WI38 (cell line): ENCODE results near the gene INTS6L.

Experiments
- H3K4me3 ChIP-seq: 2 replicates; pipeline ENCODE4 v1.5.1; 2011; ENCODE audit warnings: low read depth, mild to moderate bottlenecking, control low read depth, low read length
- CTCF ChIP-seq: IDR thresholded peaks from 2 replicates; pipeline ENCODE4 v1.5.1; 2012; ENCODE audit warnings: low read depth, mild to moderate bottlenecking, control low read depth, low read length

Gene INTS6L

DNA sequence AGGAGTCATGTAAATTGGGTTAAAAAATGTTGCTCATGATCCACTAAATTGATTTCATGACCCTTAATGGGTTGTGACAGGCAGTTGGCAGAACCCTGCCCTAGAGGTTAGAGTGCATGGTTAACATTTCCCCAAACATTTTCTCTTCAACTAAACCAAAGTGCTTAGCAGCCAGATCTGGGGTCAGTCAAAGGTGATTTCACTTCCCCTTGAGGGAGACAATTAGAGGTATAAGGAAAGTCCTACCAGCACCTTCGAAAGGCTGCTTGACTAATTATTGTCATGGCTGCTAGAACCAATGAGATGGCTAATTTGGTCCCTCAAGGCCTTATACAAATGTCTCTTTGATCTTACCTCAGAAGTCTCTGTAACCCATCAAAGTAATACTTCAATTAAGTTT is 30.9 kb upstream of the INTS6L start:
- no peak overlapping the region for H3K4me3 ChIP-seq
- TF ChIP-seq CTCF: no peak

DNA sequence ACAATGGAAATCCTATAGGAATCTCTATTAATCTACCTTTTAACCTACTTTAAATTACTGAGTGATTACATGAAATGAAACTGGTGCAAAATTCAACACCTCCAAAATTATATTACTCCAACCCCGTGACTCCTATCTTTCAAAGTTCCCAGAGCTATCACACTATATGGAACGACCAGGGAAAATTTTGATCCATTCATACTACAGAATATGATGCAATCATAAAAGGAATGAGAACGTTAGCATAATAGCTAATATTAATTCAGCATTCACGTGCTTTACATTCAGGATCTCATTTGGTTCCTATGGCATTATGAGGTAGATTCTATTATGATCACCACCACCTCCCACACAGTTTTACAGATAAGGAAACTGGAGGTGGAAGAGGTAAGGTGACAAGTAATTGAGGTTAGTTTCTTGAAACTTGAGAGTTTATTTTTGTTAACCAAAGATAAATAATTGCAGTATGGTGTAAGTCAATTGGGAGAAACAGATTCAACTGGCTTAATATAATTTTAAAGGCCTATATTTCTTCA is 29.4 kb upstream of the INTS6L start:
- no peak for TF ChIP-seq CTCF
- H3K4me3 ChIP-seq: no peak overlapping the region

DNA sequence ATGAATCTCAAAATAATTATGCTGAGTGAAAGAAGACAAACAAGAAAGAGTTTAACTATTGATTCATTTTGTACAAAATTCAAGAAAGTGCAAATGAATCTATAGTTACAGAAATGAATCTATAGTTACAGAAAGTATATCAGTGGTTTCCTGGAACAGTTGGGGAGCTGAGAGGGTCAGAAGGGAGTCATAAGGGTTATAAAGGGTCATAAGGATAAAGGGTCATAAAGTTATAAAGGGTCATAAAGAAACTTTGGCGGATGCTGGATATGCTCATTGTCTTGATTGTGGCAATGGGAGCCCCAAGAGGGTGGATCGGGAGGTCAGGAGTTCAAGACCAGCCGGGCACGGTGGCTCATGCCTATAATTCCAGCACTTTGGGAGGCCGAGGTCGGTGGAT is 26.0 kb upstream of the INTS6L start:
- no peak overlapping the region for H3K4me3 ChIP-seq
- TF ChIP-seq CTCF: no peak

GRCh38 chrX:135497736-135498135 is 22.7 kb upstream of the INTS6L start:
- no peak for TF ChIP-seq CTCF

DNA sequence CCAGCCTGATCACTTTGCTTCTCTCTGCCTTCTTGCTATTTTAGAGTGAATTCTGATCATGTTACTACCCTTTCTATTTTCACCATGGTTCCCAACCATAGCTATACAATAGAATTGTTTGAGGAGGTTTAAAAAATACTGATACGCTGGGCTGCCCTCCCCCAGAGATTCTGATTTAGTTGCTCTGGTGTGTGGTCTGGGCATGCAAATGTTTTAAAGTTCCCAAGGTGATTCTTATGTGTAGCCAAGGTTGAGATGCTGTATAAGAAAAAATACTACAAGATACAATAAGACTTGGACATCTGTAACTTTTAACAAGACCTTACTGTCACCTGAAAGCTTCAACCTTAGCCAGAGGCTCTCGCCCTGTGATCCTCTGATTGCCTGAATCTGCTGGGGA is 22.2 kb upstream of the INTS6L start:
- no peak for TF ChIP-seq CTCF
- no peak overlapping the region for H3K4me3 ChIP-seq

More at GRCh38 chrX:135497736-135498135, 22.7 kb upstream of the INTS6L start:
- H3K4me3 ChIP-seq: no peak overlapping the region

DNA sequence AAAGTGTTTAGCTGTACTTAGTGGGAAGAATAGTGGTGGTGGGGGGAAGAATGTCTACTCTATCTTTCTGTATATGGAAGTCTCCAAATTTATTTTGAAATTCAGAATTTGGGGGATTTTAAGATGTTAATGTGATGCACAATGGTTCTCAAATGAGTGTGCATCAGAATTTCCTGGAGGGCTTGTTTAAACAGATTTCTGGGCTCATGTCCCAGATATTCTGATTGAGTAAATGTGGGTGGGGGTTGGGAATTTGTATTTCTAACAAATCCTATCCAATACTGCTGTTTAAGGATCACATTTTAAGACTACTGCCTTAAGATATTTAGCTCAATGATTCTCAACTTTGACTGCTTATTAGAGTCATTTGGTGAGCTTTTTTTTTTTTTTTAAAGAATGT is 15.1 kb upstream of the INTS6L start:
- H3K4me3 ChIP-seq: no peak overlapping the region
- no peak for TF ChIP-seq CTCF

- TF ChIP-seq CTCF: no peak
- no peak overlapping the region for H3K4me3 ChIP-seq
Observed at GRCh38 chrX:135509885-135510284, 10.6 kb upstream of the INTS6L start.
